PFSK-1 (cell line): Measurements from ENCODE around the gene C1orf174.

Experiments
- FOXP2 ChIP-seq: optimal IDR thresholded peaks from 2 replicates; pipeline ENCODE3; 2011; ENCODE audit warnings: borderline replicate concordance, control low read depth, inconsistent platforms; ENCODE audit not compliant: insufficient read depth; ENCODE audit errors: extremely low read length, extremely low read depth
- POLR2AphosphoS5 ChIP-seq: IDR thresholded peaks from 2 replicates; pipeline ENCODE4 v1.6.1; 2012; ENCODE audit warnings: low read depth, mild to moderate bottlenecking, control low read depth, low read length, moderate library complexity
- REST ChIP-seq, 2 experiments: IDR thresholded peaks; 2 replicates each; pipeline versions ENCODE4 v1.6.1 to v1.8.0; 2011 to 2012; ENCODE audit warnings: low read depth in 2 of 2, low read length in 2 of 2, control low read depth in 1 of 2, inconsistent platforms in 1 of 2, mild to moderate bottlenecking in 1 of 2, moderate library complexity in 1 of 2; ENCODE audit not compliant: insufficient read depth in 1 of 2
- SIN3A ChIP-seq: IDR thresholded peaks from 2 replicates; pipeline ENCODE4 v1.6.1; 2012; ENCODE audit warnings: mild to moderate bottlenecking, low read length, moderate library complexity, borderline replicate concordance; ENCODE audit not compliant: insufficient read depth
- TAF1 ChIP-seq: IDR thresholded peaks from 2 replicates; pipeline ENCODE4 v1.6.1; 2012; ENCODE audit warnings: low read length, control low read depth, borderline replicate concordance; ENCODE audit not compliant: insufficient read depth

- no peak for TF ChIP-seq FOXP2
- no peak for TF ChIP-seq SIN3A
- no peak for TF ChIP-seq POLR2AphosphoS5
- TF ChIP-seq TAF1 = no peak
- no peak for TF ChIP-seq REST (IDR thresholded peaks at IDR 0.05; ENCODE audit: insufficient read depth in 1 of 2, low read depth in 2 of 2, low read length in 2 of 2)
Measured at GRCh38 chr1:3926956-3927355, 26.9 kb upstream of the C1orf174 start.
